Stimulated activated CD8-positive, alpha-beta memory T cell treated with anti-CD3 and anti-CD28 coated beads, Interleukin-4, amount 100 ng/mL, for 24 hours (primary cell): Measurements from ENCODE around the gene ENTPD7.
"Not testable (repeated sequence)": the region's sequence is repeated elsewhere in the genome, so short reads cannot be mapped to it uniquely, and the experiment has no call there.

Experiments
- DNase-seq: peaks from one replicate; pipeline ENCODE4 v3.0.0-alpha.2; 2020; ENCODE audit warnings: low read depth

The ENTPD7 gene

DNA sequence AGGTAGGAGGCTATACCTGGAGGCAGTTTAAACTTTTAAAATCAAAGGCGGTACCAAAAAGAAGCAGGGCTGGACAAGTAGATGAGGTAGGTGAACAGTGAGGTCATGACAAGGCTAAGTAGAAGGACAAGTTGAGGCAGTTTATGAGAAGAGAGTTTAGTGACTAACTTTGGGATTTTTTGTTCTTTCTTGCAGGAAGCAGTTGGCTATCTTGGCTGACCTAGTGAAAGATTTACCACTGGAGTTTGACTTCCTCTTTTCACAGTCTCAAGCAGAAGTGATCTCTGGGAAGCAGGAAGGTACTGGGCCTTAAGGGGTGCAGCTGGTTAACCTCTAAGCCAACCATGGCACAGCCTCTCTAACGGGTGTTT lies 26.3 kb downstream of the ENTPD7 start:
- no peak for DNase-seq

DNA sequence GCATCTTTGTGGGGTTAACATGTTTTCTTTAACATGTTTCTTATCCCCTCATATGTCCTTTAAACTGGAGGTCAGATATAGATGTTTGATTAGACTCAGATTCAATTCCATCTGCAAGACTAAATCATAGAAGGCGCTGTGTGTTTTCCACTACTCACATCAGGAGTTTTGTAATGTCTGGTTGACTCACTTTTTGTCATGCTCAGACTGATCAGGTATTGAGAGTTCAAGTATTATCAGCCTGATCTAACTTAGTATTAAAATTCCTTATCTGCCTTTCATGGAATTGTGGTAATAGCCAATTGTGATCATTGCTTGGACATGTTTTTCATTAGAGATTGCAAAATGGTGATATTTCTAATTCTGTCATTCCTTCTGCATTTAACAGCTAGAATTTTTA lies 30.2 kb downstream of the ENTPD7 start:
- no peak for DNase-seq

DNA sequence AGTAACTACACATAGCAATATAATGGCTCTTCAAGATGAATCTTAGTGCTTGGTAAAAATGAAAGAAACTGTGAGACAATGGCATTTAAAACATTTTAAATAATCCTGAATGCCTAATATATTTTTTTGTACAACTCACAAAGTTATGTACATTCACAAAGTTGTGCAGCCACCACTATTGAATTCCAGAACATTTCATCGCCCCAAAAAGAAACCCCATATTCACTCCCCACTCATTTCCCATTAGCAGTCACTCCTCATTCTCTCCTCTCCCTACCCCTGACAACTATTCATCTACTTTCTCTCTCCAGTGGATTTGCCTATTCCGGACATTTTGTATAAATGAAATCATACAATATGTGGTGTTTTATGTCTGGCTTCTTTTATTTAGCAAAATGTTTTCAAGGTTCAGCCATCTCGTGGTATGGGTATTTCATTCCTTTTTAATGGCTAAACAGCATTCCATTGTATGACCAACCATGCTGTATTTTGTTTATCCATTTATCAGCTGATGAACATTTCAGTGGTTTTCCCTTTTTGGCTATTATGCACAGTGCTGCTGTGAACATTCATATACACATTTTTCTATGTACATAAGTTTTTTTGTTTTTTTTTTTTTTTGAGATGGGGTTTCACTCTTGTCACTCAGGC lies 34.7 kb downstream of the ENTPD7 start:
- no peak for DNase-seq

DNA sequence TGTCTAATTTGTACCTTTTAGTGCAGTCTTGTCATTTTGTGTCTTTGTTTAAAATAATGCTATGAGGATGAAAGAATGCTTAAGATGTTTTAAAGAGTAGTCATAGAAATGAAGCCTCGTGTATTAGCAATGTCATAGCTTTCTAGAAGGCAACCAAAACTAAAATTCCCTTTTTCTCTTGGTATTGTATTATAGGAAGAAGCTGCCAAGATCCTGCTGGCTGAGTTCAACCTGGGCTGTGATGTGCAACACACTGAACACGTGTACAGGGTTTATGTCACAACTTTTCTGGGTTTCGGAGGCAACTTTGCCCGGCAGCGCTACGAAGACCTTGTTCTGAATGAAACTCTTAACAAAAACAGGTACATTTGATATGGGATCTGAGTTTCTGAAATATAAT lies 36.5 kb downstream of the ENTPD7 start:
- no peak for DNase-seq

DNA sequence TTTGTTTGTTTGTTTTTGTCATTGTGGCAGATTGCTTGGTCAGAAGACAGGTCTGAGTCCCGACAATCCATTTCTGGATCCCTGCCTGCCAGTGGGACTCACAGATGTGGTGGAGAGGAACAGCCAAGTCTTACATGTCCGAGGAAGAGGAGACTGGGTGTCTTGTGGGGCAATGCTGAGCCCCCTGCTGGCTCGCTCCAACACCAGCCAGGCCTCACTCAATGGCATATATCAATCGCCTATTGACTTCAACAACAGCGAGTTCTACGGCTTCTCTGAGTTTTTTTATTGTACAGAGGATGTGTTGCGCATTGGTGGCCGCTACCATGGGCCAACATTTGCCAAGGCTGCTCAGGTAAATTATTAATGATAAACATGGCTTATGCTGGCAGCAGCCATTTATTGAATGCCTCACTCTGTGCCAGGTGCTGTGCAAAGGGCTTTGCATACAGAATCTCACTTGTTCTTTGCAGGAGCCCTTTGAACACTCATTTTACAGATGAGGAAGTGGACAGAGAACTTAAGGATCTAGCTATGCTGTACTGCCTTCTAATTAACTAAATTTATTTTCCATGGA lies 39.3 kb downstream of the ENTPD7 start:
- no peak for DNase-seq

DNA sequence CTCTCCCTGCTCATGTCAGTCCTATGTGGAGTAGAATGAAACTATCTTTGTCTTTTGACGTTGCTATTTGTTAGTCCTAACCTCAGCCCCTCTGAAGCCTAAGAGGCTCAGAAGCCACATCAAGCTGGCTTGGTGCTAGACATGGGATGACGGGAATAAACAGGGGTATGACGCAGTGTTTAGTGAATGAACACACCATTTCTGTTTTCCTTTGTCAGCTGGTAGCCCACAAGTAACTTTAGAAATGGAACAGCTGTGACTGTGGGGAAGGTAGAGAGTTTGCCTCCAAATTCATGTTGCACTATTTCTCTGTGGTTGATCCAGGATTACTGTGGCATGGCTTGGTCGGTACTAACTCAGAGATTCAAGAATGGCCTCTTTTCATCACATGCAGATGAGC lies 41.3 kb downstream of the ENTPD7 start:
- no peak for DNase-seq

DNA sequence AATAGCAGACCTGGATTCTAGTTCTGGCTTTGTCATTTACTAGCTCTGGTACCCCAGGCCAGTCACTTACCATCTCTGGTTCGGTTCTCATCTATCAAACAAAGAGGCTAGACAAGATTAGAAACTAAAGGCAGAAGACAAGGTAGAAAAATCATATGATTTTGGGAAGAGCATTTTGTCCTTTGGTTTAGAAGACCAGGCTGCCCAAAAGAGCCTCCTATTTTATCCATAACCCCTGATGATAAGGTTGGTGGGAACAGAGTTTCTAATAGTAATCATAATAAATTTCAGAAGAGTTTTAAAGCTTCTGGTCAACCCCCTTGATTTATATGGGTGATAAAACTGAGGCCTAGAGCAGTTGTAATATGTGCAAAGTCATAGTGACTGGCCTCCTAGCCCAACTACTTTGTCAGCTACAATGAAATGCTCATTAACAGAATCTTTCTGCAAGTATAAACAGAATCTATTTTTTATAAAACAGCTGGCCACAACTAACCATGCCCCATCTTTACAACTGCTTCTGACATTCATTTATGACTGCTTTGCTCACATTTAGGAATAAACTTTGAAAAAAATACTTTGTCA lies 49.2 kb downstream of the ENTPD7 start:
- DNase-seq, result no peak

DNA sequence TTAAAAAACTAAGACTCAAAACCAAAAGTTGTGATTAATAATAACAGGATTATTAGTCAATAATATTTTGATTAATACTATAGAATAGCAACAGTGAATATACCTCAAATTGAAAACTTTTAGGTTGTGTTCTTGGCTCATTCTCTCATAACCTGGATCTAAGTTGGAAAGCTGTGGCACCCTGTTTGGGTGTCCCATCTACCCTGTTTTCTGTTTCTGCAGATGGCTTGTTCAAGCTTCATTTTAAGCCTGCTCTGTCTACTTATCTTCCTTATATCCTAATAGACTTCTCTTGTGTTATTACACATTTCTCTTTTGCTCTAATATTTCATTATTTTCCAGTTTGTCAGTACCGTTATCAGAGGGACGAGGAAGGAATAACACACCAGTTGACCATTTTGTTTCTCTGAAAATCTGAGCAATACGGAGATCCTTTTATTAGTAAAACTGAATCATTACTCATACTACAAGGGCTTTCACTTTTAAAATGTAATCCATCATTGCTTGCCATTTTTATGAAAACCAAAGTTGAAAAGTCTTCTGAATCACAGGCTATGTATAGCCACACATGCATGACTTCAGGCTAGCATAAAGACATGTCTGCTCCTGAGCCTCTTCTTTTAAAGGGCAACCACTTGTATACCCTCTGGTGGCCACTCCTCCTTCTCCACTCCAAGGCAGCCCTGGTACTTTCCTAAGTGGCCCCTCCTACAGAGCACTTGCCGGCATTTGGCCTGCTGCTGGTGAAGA lies 50.3 kb downstream of the ENTPD7 start:
- no peak for DNase-seq

DNA sequence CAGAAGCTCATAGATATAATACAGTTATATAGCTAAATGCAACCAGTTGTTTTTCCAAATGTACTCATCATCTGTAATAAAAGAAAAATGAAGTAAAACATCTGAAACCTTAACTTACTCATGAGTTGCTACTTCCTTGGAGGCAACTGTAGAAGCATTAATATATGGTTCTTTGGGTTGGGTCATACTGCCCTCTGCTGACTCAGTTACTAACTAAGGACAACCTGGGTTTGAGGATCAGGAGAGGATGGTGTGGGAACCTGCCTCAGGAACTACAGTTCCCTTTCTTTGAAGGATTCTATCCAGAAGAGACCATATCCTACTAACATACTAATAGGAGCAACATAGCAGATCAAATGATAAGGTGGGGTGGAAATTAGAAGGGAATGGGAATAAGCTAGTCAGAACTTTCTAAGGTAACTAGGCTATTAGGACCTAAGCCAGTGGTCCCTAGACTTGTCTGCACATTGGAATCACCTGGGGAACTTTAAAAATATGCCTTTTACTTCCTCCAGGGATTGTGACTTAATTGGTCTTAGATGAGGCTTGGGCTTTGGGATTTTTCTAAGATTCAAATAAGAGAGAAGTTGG lies 51.9 kb downstream of the ENTPD7 start:
- no peak for DNase-seq

DNA sequence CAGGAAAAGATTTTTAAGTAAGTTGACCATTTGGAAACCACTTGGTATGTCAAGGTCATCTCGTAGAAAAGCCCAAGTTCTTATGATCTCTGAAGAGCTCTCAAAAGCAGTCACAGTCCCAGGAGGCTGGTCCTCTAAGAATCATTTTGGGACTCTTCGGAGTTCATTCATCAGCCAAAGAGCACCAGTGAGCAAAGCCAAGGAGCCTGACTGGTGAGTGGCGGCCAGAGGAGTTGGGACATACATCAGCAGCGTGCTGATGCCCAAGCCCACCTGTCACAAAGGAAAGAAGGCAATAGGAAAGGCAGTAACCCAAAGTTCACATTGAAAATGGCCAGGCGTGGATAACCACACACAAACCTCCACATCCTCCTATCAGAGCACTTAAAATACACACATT lies 55.1 kb downstream of the ENTPD7 start:
- DNase-seq, result no peak

DNA sequence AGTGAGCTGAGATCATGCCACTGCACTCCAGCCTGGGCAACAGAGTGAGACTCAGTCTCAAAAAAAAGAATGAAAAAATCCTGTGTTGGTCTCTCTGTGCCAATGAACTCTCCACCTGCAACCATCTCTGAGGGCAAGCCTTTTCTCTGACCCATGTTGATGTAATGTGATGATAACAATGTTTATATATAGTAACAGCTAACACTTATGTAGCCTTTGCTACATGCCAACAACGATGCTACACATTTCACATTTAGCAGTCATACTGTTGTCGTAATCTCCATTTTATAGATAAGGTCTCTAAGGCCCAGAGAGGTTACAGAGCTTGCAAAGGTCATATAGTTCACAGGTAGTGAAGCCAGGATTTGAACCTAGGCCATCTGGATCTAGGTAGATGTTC lies 61.1 kb downstream of the ENTPD7 start:
- DNase-seq, result no peak

DNA sequence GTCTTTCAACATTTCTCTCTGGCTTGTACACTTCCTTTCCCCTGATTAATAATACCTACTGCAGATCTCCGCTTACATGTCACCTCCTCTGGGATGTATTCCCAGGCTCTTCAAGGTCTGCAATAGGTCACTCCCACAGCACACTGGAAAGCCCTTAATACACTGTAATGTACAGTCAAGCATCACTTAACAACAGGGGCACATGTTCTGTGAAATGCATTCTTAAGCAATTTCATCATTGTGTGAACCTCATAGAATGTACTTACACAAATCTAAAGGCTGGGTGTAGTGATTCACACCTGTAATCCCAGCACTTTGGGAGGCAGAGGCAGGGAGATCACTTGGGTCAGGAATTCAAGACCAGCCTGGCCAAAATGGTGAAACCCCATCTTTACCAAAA lies 70.7 kb downstream of the ENTPD7 start:
- no peak for DNase-seq

DNA sequence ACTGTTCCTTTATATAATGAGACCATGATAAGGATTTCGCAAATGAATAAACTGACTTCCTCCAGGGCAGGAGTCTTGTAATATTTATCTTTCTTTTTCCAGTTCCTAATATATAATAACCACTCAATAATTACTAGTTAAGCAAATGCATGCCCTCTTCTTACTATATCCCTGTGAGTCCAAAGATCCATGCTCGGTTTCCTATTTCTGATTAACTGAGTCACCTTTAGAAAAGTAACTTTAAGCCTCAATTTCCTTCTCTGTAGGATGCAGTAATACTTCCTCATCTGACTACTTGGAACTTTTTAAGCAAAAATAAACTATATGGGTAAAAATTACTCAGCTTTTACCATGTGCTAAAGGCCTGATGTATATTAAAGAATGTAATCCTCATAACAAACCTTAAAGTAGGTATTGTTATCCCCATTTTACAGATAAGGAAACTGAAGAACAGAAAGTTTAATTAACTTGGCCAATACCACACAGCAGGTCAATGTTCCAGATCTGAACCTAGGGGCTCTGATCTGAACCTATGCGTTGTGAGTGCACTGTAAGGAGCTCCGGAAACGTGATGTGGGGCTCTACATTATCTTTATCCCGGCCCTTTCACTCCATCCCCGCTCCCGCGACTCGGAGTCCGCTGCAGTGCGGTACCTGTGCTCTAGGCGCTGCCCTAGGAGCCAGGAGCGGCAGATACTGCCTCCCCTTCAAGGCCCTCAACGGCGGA lies 72.2 kb downstream of the ENTPD7 start:
- DNase-seq, result no peak

DNA sequence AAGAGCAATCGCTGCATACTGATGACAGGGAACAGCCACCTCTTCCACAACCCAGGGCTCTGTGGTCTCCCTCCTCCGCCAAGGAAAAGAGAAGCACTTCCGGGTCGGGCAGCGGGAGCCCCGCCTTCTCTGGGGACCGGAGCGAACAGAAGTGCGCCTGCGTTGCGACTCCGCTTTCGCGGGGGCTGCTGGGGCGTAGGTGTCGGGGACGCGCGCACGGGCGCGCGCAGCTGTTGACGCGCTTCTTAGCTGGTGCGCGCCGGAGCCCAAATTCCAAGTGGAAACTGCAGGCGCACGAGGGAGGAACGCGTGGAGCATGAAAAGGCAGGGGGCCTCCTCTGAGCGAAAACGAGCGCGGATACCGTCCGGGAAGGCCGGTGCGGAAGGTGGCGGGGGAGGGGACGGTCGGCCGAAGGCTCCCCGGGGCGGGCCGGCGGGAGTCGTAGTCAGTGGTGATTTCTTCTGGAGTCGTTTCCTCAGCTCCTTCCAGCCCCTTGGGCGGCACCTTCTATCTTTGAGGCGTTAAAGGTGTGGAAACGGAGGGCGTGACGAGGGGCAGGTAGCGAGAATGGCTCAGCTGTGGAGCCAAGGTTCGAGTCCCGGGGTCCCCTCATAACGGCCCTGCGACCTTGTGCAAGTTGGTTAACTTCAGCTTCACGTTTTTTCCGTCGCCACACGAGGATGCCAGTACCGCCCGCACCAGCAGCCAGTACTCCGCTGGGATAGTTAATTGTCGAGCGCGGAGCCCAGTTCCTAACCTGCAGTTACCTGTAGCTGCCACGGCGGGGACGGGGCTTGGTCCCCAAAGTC lies 72.9 kb downstream of the ENTPD7 start, which contains the start of the genes COX15 and CUTC:
Gene COX15, minus strand, starts transcription at position 95 of the 810 bp plus-strand sequence. Its CDS starts 78 bp downstream, at position 17.
Gene CUTC, plus strand, starts transcription at position 202 of the 810 bp plus-strand sequence. Its CDS starts 115 bp downstream, at position 317.
- peak; percentile 91 for DNase-seq

DNA sequence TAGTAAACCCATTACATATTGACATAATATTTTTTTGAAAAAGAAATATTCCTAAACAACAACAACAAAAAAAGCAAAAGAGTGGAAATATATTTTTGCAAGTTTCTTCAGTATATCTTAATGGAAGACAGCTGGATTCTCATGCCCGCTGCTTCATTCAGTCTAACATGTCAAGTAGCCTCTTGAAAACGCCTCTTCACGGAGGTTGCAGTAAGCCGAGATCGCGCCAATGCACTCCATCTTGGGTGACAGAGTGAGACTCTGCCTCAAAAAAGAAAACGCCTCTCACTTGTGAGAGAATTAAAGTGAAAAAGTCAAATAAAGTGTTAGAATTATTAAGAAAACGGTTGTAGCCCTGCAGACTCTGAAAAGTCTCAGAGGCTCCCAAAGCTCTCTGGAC lies 74.1 kb downstream of the ENTPD7 start:
- no peak for DNase-seq

DNA sequence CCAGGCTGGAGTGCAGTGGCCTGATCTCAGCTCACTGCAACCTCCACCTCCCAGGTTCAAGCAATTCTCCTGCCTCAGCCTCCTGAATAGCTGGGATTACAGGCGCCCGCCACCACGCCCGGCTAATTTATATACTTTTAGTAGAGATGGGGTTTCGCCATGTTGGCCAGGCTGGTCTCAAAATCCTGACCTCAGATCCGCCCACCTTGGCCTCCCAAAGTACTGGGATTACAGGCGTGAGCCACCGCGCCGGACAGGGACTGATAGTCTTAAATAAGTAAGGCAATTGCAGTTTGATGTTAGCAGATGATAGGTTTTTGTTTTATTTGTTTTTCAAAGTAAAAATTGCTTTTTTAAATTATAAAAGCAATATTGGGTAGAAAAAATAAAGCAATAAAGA lies 74.8 kb downstream of the ENTPD7 start:
- not testable (repeated sequence) for DNase-seq

DNA sequence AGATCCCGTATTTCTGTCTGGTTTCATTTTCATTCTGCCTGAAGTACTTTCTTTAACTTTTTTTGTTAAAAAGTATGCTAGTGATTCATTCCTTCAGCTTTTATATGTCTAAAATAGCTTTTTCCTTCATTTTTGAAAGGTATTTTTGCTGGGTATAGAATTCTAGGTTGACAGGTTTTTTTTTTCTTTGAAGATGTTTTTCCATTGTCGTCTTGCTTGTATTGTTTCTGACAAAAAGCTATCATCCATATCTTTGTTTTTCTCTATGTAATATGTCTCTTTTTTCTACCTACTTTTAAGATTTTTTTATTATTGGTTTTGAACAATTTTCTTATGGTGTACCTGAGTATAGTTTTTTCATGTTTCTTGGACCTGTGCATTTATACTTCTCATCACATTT lies 81.0 kb downstream of the ENTPD7 start:
- no peak for DNase-seq

DNA sequence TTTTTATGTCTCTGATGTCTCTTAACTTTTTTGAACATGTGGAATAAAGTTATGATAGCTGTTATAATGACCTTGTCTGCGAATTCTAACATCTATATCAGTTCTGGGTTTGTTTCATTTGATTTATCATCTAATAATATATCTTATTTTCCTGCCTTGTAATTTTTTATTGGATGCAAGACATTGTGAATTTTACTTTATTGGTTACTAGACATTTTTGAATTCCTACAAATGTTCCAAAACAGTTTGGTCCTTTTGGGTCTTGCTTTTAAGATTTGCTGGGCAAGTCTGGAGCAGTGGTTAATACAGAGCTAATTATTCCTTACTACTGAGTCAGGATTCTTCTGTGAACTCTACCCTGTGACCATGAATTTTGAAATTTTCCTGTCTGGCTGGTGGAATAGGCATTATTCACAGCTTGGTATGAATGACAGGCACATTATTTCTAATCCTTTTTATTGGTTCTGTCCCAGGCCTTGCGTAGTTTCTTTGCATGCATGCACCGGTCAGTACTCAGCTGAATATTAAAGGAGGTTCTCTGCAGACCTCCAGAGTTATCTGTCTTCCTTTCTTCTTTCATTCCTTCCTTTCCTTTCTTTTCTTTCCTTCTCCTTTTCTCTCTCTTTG lies 81.7 kb downstream of the ENTPD7 start:
- DNase-seq, result no peak

DNA sequence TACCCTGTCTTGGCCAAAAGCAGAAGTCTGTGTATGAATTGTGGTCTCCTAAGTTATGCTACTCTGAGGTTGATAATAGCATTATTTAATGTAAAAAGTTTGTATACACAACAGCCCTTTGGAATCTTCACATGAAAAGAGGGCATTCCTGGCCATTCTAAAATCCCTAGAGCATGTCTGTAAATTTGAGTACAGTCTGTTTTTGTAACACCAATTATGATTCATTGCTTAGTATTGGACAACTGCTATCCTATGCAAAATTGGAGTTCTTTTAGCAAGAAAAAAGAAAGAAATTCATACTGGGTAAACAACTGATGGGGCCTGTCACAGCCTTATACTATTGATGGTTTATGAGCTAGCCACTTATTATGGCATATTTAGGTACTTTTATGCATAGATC lies 82.9 kb downstream of the ENTPD7 start:
- no peak for DNase-seq

DNA sequence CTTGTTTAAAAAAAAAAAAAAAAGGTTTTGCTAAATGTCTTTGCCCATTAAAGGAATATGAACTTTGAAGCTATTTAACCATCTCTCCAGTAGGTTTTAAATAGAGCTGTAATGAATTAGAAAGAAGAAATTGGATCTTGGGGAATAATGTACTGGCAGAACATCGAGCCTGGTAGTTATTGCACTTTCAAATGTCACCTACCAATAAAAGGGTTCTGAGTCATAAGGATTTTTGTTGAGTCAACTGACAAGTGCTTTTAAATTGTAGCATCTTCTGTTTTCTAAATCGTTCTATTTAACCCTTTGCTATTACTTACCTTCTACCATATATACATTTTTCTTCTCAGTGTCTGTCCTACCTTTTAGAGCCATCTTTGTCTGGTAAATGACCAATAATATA lies 83.4 kb downstream of the ENTPD7 start:
- DNase-seq, result no peak

DNA sequence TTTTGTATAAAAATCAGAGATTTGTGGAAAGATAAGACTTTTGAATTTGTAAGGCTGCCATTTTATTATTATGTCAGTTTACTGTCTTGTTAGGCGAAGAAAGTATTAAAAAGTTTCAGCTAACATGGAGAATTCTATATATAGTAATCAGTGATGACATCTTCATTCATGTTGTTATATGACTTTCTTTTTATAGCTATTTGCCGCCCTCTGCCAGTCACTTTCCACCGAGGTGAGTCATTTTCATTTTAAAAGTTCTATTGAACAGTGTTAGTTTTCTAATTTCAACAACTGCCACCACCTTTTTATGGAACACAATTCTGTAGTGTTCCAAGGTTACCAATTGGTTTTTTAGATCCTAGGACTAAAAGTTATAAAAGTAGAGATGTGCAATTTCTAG lies 84.5 kb downstream of the ENTPD7 start:
- DNase-seq, result no peak
